ENCODE results near the gene CA5A. TPM values are rescaled to one million over a fixed set of nuclear protein-coding genes. Genes with fewer than 3 reads are reported as not detected.

The CA5A gene
- polyA plus RNA-seq, 1 donor from 2014 or later: not detected

- peaks cover 0 to 13% (median 3%) of the 10 kb centered on the region in 3 donors for H3K4me1 Mint-ChIP-seq
- no peaks in the 10 kb centered on the region for H3K27me3 Mint-ChIP-seq
- H3K36me3 Mint-ChIP-seq: no peaks in the 10 kb centered on the region
- no peak overlapping the region for H3K27ac Mint-ChIP-seq
- H3K4me3 Mint-ChIP-seq: no peak overlapping the region
- H3K9me3 Mint-ChIP-seq: no peaks in the 10 kb centered on the region
Measured at GRCh38 chr16:87844809-87845208, 91.5 kb downstream of the CA5A start.

GRCh38 chr16:87844120-87844733 is 92.1 kb downstream of the CA5A start:
- Mint-ChIP-seq H3K27me3 (no peaks in the 10 kb centered on the region), H3K27ac (no peak overlapping the region)

DNA sequence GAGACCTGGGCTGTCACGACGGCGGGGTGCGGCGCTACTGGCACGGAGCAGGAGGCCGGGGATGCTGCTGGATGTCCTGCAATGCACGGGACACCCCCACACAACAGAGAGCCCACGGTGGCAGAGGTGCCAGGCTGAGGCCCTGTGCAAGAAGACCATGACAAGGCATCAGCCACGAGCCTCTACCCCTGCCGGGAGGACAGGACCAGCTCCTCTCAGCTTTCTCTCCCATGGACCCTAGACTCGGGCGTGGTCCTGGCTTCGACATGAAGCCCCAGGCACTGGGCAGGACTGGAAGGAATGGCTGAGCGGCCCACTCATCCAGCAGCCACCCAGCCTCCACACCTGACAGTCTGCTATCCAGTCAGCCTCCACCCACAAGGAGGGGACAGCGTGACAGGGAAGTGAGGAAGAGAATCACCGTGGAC is 92.6 kb downstream of the CA5A start:
- Mint-ChIP-seq H3K4me3 (no peak overlapping the region), H3K9me3 (no peaks in the 10 kb centered on the region), H3K27me3 (no peaks in the 10 kb centered on the region), H3K27ac (peak overlapping the region in 1 of 3 donors; percentile 67), H3K36me3 (no peaks in the 10 kb centered on the region), H3K4me1 (peaks cover 0 to 12% (median 3%) of the 10 kb centered on the region in 3 donors)

More at GRCh38 chr16:87844120-87844733, 92.1 kb downstream of the CA5A start:
- Mint-ChIP-seq H3K4me1 (peaks cover 0 to 12% (median 3%) of the 10 kb centered on the region in 3 donors), H3K4me3 (no peak overlapping the region), H3K9me3 (no peaks in the 10 kb centered on the region), H3K36me3 (no peaks in the 10 kb centered on the region)

DNA sequence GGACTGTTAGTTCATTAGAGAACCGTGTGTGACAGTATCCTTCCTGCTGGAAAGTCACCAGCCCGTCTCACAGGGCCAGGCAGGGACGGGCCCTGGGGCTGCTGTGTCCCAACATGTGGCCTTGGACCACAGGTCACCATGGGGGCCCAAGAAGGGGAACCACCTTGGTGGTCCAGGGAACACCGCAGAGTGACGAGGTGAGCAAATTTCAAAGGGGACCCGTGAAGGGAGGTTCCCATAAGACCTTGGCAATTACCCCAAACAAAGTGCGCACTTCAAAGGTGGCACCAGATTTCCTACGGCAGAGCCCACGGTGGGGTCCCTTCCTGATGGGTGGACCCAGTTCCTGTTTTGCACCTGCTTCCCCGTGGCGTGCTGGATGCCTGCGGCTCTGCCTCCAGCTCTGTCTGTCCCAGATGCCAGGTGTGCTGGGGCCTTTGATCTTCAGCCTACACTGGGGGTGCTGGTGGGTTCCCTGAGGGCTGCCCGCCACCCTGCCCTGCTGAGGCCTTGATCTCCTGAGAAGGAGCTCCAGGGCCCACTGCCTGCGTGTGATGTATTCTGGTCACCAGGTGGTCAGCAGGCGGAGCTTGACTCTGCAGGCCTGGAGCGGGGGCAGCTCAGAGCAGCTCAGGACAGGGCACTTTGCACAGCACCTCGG is 94.0 kb downstream of the CA5A start:
- Mint-ChIP-seq H3K36me3 (peaks cover 1% of the 10 kb centered on the region), H3K4me3 (no peak overlapping the region), H3K9me3 (no peaks in the 10 kb centered on the region), H3K27ac (peak overlapping the region in 2 of 3 donors; percentile 46 to 67), H3K27me3 (no peaks in the 10 kb centered on the region), H3K4me1 (peaks cover 0 to 12% (median 3%) of the 10 kb centered on the region in 3 donors)

DNA sequence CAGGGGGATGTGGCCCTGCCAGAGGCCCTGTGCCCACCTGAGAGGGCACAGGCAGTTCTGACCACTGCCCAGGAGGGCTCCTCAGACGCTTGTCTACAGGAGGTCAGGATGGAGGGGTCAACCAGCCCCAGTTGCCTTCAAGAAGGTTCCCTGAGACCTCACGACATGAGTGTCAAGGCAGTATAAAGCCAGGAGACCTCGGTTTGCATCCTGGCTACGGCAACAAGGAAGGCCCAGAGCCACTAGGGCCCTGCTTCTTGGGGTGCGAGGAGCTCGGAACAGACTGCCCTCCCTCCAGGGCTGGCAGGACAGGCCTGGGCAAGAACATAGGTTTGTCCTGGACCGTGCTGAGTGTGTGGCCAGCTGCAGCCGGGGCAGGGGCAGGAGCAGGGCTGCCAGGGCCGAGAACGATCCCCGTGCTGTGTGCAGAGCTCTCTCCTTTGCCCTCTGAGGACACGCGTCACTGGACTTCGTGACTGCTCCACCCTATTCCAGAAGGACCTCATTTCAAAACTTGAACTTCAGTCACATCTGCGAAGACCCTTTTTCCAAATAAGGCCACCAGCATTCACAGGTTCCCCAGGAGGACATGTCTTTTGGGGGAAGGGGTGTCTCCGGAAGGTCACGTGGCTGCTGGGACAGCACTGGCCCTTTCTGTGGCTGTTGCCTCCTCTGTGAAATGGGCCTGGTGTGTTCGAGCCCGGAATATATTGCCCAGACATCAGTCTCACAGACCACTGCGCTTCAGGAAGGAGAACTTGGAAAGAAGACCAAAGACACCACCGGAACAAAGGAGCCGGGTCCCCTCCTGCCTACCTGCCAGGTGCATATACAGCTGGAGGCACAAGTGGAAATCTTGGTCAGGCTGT is 94.8 kb downstream of the CA5A start:
- no peak overlapping the region for H3K4me3 Mint-ChIP-seq
- peaks cover 0 to 12% (median 3%) of the 10 kb centered on the region in 3 donors for H3K4me1 Mint-ChIP-seq
- peaks cover 1% of the 10 kb centered on the region for H3K36me3 Mint-ChIP-seq
- no peaks in the 10 kb centered on the region for H3K9me3 Mint-ChIP-seq
- H3K27me3 Mint-ChIP-seq: no peaks in the 10 kb centered on the region
- H3K27ac Mint-ChIP-seq: no peak overlapping the region

DNA sequence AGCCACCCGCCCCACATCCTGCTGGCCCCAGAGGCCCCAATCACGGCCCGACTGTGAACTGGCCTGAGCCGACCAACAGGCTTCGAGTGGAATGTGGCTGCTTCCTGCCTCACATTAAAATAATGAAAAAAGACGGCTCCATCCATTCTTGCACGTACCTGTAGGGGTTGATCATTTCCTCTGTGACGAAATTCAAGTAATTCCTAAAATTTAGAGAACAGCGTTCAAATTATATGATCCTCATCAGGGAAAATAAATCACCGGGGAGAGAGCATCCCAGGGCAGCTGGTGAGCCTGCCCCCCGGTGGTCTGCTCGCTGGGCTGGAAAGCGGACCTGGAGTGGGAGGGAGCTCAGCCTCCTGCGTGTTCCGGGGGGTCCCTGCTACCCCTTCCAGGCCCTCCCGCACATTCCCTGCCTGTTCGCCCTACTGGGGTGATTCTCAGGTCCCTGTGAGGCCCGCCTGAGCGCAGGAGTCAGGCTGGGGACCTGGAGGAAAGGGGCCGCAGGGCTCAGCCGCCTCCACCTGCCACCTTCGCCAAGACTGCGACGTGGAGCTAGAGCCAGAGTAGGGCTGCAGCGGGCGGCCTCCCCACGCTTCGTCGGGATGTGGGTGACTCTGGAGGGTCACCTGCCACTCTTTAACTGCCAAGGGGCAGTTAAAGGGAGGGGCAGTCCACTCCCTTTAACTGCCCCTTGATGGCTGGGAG is 95.9 kb downstream of the CA5A start:
- Mint-ChIP-seq H3K4me1 (peaks cover 0 to 12% (median 3%) of the 10 kb centered on the region in 3 donors), H3K9me3 (no peaks in the 10 kb centered on the region), H3K27ac (no peak overlapping the region), H3K36me3 (peaks cover 1% of the 10 kb centered on the region), H3K27me3 (no peaks in the 10 kb centered on the region), H3K4me3 (no peak overlapping the region)

DNA sequence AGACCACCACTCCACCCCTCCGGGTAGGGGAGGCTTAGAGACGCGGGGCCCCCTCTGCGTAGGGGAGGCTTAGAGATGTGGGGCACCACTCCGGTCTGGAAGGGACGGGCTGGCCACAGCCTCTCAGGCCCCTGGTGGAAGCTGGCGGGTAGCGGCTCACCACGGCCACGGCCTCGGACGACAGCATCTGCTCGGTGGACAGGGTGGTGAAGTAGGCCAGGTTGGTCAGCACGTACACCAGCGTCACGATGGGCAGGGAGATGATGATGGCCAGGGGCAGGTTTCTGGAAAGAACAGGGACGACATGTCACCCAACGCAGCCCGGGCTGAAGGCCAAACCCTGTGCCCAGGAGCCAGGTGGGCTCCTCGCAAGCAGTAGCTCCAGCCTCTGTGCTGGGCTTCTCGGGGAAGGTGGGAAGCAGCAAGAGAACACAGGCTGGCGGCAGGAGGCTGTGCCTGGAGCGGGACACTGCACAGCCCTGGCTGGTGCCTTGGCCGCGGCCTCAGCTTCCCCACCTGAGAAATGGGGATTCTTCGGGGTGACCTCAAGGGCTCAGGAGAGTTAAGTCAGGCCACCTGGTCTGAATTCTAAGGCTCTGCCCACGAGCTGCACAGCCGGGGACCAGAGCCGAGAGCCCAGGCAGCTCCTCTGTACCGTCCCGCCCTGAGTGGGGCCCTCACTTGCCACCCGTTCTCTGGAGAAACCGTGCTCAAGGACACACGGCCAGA is 96.6 kb downstream of the CA5A start:
- no peak overlapping the region for H3K4me3 Mint-ChIP-seq
- peaks cover 0 to 12% (median 3%) of the 10 kb centered on the region in 3 donors for H3K4me1 Mint-ChIP-seq
- peak overlapping the region in 1 of 3 donors; percentile 47 for H3K27ac Mint-ChIP-seq
- H3K9me3 Mint-ChIP-seq: no peaks in the 10 kb centered on the region
- no peaks in the 10 kb centered on the region for H3K27me3 Mint-ChIP-seq
- peaks cover 1% of the 10 kb centered on the region for H3K36me3 Mint-ChIP-seq

DNA sequence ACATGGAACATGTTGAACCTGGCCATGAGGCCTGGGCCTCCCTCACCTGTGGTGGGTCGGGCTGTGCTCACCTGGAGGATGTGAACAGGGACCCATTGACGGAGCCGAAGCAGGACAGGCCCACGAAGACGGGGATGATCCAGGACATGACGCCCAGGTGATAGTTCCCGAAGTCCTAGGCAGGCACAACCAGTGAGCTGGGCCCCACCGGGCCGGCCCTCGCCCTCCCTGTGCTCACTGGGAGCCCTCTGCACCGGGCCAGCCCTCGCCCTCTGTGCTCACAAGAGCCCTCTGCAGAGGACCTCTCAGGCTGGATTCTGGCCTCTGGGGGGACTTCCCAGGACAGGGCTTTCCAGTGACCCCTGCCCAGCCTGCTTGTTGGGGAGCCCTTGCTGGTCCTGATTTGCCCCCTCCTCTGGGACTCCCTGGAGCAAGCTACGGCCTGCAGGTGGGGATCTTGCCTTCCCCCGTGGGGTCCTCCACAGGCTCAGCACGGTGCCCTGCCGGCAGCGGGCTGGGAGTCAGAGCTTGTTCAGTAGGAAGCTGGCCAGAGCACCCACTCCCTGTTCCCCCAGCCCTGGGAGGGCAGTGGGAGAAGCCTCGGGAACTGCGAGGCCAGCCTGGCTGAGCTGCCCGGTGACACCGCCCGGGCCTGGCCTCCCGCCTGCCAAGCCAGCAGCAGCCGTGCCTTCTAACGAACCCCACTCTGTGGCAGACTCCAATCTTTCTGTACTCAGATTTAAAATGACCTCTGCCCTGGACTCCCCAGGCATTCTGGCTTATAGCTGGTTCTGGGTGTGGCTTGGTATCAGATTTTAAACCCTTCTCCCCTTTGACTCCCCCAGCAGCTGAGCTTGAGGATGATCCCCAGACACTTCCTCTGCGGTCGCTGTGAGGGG is 97.4 kb downstream of the CA5A start:
- Mint-ChIP-seq H3K36me3 (peaks cover 1% of the 10 kb centered on the region), H3K9me3 (no peaks in the 10 kb centered on the region), H3K4me1 (peaks cover 0 to 12% (median 3%) of the 10 kb centered on the region in 3 donors), H3K27me3 (no peaks in the 10 kb centered on the region), H3K4me3 (no peak overlapping the region), H3K27ac (peak overlapping the region in 2 of 3 donors; percentile 39 to 59)

Other genes starting within 250 kb of the CA5A start
- gene KLHDC4, start 170.5 kb downstream of the CA5A start, polyA plus RNA-seq: 18.7 TPM
- 6.9 TPM for gene SLC7A5, start 67.0 kb downstream of the CA5A start, polyA plus RNA-seq
- gene BANP, start 14.9 kb upstream of the CA5A start, polyA plus RNA-seq: 37.3 TPM

Data from IgD-negative memory B cell (primary cell).